NCI-H1105 treated with DMSO at 0.1 percent for 48 hours (cell line): ENCODE results near the gene MRGPRG.

Experiments
- DNase-seq: peaks from one replicate; lab custom pipeline; 2025; lab: John Stamatoyannopoulos, UW

Gene MRGPRG

GRCh38 chr11:3195251-3196160 lies 23.1 kb downstream of the MRGPRG start:
- DNase-seq, result no peak

GRCh38 chr11:3194016-3194816 lies 24.4 kb downstream of the MRGPRG start:
- no peak for DNase-seq

GRCh38 chr11:3193373-3194015 lies 25.1 kb downstream of the MRGPRG start:
- DNase-seq, result no peak

- no peak for DNase-seq
Measured at GRCh38 chr11:3192511-3193372, 25.9 kb downstream of the MRGPRG start.

GRCh38 chr11:3191586-3192324 lies 26.9 kb downstream of the MRGPRG start:
- no peak for DNase-seq

- DNase-seq, result no peak
Measured at GRCh38 chr11:3190600-3190999, 28.0 kb downstream of the MRGPRG start.

GRCh38 chr11:3189886-3190583 lies 28.6 kb downstream of the MRGPRG start:
- DNase-seq, result no peak

GRCh38 chr11:3189196-3189843 lies 29.3 kb downstream of the MRGPRG start:
- DNase-seq, result no peak

GRCh38 chr11:3188496-3189195 lies 30.0 kb downstream of the MRGPRG start:
- DNase-seq, result no peak

GRCh38 chr11:3186166-3186953 lies 32.3 kb downstream of the MRGPRG start:
- DNase-seq, result no peak

- no peak for DNase-seq
Measured at GRCh38 chr11:3184732-3185347, 33.8 kb downstream of the MRGPRG start.

- no peak for DNase-seq
Measured at GRCh38 chr11:3183523-3183922, 35.1 kb downstream of the MRGPRG start.

GRCh38 chr11:3182462-3182852 lies 36.2 kb downstream of the MRGPRG start:
- DNase-seq, result no peak

GRCh38 chr11:3181725-3182461 lies 36.7 kb downstream of the MRGPRG start:
- no peak for DNase-seq

- DNase-seq, result no peak
Measured at GRCh38 chr11:3180869-3181268, 37.7 kb downstream of the MRGPRG start.

- no peak for DNase-seq
Measured at GRCh38 chr11:3178349-3178748, 40.3 kb downstream of the MRGPRG start.

- no peak for DNase-seq
Measured at GRCh38 chr11:3177931-3178330, 40.7 kb downstream of the MRGPRG start.
